ENCODE measurements around the gene NF2. TPM values are rescaled to one million over a fixed set of nuclear protein-coding genes. Genes with fewer than 3 reads are reported as not detected.

The NF2 gene
- total RNA-seq, 1 donor from 2014 or later: 372 TPM

- DNase-seq (ENCODE audit: low read depth): no peak
Observed at GRCh38 chr22:29702000-29702930, 98.8 kb downstream of the NF2 start.

DNA sequence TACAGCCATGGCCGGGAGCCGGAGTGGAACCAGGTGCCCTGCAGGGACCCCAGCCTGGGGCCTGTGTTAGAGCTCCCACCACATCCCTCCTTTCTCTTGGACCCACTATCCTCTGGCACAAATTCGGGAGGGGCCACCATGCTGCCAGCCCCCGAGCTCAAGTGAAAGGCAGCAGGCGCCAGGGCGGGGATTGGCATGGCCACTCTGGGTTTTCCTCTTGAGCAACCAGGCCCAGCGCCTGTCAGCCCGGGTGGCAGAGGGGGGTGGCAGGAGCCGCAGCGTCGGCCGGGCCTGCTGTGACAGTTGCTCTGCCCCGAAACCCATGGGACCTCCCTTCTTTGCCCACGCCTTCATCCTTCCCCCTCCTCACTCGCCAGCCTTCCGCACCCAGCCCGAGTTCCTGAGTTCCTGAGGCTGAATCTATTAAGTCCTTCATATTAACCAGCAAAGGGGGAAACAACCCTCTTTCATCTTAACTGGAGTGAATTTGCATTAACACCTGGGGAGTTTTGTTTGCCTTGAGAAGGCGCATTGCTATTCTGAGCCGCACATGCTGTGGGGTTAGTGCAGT, 99.6 kb downstream of the NF2 start:
- DNase-seq (ENCODE audit: low read depth): no peak

DNA sequence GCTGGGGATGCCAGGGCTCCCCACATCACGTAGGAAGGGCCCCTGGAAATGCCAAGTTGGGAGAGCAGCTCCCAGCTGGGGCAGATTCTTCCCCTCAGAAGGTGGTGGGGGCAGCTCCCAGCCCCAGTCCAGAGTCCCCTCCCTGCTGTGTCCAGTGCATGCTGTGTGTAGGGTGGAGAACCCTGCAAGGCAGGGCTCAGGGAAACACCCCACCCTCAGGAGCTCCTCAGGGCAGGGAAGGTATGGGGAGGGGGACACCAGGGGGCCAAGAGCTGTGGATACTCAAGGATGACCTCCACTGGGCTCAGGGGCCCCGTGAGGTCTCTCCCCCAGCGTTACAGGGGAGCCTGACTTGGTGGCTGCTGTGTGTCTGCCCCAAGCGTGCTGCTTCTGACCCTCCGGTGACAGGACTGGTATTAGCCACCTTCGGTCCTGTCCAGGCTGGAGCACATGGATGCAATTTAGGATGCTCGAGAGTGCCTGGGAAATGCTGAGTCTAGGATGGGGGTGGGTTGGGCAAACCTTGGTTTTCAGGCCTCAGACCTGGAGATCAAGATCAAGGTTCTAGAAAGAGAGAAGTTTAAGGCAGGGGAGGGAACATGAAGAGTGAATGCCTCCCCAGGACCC, 100.2 kb downstream of the NF2 start:
- no peak for DNase-seq (ENCODE audit: low read depth)

GRCh38 chr22:29704528-29705285, 101.3 kb downstream of the NF2 start:
- peak; percentile 21 for DNase-seq (ENCODE audit: low read depth)

DNA sequence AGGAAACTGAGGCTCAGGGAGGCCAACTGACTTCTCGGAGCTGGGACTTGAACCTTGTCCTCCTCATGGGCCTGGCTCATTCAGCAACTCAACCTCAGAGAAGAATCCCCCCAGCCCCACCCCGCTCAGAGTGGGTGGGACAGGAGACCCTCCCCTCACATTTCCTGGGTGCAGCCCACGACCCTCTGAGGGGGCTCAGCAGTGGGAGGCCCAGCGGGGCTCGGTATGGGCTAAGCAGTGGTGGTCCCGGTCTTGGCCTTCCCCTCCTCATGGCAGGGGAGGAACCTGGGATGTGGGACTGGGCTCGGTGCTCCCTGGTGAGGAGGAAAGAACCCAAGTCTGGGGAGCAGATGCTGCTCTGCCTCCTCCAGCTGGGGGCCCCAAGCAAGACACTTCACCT, 102.2 kb downstream of the NF2 start:
- no peak for DNase-seq (ENCODE audit: low read depth)

DNA sequence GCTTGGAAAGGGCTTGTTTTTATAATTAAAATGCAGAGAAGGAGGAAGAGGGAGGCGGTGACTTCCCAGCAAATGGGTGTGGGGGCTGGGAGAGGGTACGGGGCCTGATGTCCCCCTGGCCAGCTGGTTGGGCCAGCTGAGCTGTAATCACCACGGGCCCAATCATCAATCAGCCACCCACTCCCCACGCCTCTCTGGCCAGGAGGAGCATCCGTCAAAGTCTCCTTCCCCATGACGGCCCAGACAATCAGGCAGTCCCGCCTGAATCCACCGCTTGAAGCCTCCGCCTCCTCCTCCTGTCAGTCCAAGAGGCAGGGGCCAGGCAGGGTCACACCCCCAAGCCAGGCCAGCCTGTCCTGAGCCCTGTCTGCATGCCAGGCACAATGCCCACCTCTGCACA, 103.1 kb downstream of the NF2 start:
- no peak for DNase-seq (ENCODE audit: low read depth)

- no peak for DNase-seq (ENCODE audit: low read depth)
Observed at GRCh38 chr22:29707010-29707409, 103.6 kb downstream of the NF2 start.

- no peak for DNase-seq (ENCODE audit: low read depth)
Observed at GRCh38 chr22:29707471-29707870, 104.0 kb downstream of the NF2 start.

DNA sequence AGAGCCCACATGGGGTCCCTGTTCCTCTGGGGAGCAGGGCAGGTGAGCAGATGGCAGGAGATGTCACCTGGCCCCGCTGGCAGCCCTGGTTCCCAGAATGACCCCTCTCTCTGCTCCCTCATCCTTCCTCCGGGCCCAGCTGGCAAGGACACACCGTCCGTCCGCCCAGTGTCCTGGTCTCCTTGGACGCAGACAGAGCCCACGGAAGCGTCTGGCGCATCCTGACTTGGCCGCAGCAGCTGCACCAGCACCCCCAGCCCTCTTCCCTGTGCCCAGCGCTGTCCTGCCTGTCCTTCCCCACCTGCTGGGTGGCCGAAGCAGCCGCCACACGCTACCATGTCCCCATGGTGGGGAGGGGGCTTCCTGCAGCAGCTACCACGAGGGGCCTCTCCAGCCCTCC, 106.8 kb downstream of the NF2 start:
- DNase-seq (ENCODE audit: low read depth): no peak

DNA sequence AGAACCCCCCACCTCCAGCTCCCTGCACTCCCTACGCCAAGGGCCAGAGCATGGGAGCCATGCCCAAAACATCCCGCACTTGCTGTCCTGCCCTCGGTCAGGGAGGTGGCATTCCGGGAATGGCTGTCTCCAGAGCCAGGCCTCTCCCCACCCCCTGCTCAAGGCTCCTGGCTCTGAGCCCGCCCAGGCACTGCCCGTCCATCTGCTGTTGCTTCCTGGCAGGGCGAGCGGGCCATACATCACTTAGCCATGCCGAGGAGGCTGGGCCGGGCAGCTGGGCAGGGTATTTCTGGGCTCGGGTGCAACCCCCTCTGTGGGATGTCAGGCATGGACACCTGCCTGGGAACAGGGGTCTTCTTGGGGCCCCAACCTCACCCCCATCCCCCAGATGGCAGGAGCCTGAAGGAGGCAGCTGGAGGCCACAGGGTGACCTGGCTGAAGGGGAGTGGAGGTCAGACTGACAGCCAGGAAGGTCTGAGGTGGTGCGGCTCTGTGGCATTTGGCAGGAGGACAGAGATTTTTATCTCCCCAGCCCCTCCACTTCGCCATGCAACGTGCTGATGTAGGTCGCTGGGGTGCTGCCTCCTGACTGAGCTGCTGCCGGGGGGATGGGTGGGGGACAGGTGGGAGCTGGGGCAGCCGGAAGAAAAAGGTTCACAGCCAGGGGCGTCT, 107.6 kb downstream of the NF2 start:
- DNase-seq (ENCODE audit: low read depth): no peak

DNA sequence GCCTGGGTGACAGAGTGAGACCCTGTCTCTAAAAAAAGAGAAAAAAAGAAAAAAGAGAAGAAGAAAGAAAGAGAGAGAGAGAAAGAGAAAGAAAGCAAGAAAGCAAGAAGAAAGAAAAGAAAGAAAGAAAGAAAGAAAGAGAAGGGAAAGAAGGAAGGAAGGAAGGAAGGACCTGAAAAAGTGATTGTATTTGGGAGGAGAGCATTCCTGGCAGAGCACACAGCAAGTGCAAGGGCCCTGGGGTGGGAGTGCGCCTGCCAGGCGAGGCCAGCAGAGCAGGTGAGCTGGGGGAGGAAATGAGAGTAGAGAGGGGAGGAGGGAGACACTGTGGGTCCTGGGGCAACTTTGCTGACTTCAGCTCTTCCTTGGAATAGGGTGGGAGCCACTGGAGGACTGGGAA, 108.7 kb downstream of the NF2 start:
- DNase-seq (ENCODE audit: low read depth): no peak

- no peak for DNase-seq (ENCODE audit: low read depth)
Observed at GRCh38 chr22:29713156-29713727, 109.8 kb downstream of the NF2 start.

DNA sequence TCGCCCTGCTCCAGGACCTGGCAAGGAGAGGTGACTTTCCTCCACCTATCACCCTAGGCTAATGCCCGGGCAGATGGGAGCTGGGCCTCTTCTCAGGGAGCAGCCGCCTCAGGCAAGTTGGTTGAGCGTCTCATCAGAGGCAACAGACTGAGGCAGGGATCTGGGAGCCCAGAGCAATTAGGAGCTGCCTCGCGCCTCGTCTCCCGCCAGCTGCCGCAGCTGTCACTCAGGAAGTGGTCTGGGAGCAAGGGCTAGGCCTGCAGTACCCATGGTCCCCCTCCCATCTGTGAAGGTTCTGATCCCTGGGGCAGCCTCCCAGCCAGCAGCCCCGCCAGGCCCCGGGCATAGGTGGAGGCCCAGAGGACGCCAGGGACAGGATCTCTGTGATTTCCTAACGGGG, 111.8 kb downstream of the NF2 start:
- DNase-seq (ENCODE audit: low read depth): no peak

GRCh38 chr22:29715705-29716104, 112.3 kb downstream of the NF2 start:
- no peak for DNase-seq (ENCODE audit: low read depth)

DNA sequence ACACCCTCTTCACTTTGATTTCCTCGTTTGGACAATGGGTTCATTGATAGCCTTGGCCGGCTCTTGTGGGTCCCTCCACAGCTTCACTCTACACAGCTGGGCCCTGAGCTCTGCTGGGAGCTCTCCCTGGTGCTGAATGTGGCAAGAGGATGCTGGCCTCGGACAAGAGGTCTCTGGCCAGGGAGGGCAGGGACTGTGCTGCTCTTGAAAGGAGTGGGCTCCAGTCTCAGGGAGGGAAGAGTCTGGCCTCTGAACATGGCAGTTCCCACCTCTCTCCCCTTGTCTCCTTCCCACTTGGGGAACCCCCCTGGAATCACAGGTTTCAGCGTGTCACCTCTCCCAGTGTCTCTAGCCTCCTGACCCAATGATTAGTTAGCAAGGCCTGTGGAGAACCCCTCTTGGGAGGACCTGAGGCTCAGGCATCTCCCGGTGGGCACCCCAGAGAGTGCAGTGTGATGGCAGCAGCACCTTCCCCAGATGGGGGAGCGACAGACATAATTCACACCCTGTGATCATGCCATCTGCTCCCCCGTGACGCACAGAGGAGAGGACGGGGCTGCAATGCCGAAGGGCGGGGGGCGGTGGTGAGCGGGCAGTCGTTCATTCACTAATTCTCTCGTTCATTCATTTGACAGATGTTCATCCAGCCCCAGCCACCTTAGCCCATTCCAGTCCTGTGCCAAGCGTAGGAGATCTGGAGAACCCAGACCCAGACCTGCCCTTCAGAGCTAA, 113.5 kb downstream of the NF2 start:
- DNase-seq (ENCODE audit: low read depth): peak; percentile 60

DNA sequence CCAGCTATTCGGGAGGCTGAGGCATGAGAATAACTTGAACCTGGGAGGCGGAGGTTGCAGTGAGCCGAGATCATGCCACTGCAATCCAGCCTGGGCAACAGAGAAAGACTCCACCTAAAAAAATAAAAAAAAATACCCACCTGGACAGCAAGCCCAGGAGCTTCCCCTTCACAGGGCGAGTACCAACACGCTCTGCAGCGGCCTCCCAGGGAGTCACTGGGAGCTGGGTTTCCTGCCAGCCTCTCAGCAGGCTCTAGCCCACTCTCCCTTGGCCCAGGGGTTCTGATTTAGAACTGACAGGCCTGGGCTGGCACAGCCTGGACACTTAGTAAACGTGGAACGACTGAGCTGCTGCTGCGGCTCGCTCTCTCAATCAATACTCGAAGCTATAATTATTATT, 114.4 kb downstream of the NF2 start:
- no peak for DNase-seq (ENCODE audit: low read depth)

DNA sequence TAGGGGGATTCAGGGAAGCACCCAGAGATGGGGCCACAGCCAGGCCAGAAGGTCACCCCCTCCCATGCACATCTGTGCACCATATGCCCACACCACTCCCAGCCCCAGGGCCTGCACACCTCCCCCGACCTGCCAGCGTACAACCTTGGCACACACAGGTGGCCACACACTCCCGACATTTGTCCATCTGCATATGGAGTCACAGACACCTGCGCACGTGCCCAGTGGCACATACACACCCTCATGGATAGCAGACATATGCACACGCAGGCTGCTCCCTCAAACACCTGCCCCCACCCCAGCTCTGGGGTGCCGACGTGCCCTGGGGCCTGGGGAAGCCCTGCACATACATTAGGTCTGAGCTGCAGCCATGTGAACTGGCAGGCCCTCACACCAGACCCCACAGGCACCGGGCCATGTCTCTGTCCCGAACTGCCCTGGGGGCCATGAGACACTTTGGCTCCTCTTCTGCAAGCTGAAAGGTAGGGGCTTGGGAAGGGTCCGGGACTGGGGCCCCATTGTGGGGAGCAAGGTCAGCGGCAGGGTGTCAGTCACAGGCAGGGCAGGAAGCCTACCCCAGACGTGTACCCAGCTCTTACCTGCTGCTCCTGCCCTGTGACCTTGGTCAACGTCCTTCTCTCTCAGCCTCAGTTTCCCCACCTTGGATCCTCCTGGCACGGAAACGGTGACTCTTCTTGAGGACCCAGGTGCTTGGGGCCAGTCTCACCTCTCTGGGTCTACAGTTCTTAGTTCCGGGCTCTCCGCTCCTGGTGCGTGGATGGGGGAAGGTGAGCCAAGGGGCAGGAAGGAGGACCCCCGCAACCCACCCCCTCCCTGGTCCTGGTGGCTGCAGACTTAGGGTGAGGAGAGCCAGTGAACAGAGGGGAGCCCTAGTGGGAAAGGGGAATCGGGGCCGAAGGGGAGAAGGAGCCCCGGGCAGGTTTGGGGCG, 115.8 kb downstream of the NF2 start:
- DNase-seq (ENCODE audit: low read depth): no peak

DNA sequence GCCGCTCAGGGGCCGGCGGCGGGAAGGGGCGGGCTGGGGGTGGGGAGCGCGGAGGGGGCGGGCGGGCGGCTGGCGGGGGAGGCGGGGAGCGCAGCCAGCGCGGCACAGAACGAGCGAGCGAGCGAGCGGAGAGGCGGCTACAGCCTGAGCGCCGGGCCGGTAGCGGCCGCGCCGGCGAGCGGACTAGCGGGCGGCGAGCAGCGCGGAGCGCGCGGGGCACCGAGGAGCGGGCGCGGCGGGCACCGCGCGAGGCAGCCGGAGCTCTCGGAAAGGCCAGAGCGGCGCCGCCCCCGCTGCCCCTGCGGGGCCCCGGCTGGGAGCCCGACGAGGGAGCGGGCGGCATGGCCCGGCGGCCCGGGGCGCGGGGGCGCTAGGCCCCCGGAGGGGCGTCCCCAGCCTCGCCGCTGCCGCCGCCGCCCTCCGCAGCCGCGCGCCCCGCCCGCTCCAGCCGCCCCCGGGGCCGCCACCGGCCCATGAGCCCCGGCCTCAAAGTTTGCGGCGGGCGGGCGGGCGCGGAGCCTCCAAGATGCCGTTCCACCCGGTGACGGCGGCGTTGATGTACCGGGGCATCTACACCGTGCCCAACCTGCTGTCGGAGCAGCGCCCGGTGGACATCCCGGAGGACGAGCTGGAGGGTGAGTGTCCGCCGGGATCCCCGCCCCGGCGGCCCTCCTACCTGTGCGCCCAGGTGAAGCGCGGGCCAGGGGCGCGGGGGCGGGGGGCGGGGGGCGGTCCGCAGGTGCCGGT, 116.6 kb downstream of the NF2 start, which contains the start of gene CABP7:
Gene CABP7 (plus strand): TSS at position 105 of the 747 bp plus-strand sequence. CDS start 422 bp downstream, at position 527.
- DNase-seq (ENCODE audit: low read depth): no peak

All from renal cortical epithelial cell (primary cell).